PC-9 (cell line): ENCODE measurements around the gene LAPTM5. TPM values are rescaled to one million over a fixed set of nuclear protein-coding genes. Genes with fewer than 3 reads are reported as not detected.

ENCODE experiments used
- BruUV-seq: library from RNA; stranded (reverse); fragments of 400-500 nt; replicated peaks from 2 replicates; lab custom pipeline; 2021; lab: Mats Ljungman, UMichigan
- CTCF ChIA-PET: fragments of 300-600 bp; sonication (Branson Sonifier 250); formaldehyde crosslinking; loops from one replicate; lab custom pipeline; 2022; ENCODE audit warnings: antibody characterized with exemption; lab: Charles Lee
- POLR2A ChIA-PET: fragments of 300-600 bp; sonication (Branson Sonifier 250); formaldehyde crosslinking; loops from one replicate; lab custom pipeline; 2022; ENCODE audit warnings: antibody characterized with exemption; ENCODE audit not compliant: unreplicated experiment; lab: Charles Lee
- DNase-seq, 2 experiments: peaks; one replicate each; pipeline versions ENCODE4 v3.0.0 to v3.0.0-alpha.2; 2015 to 2022; ENCODE audit warnings: mixed read lengths in 1 of 2
- H2AFZ ChIP-seq: fragments of 200-600 bp; sonication (generic); 2 replicates; pipeline ENCODE4 v1.8.1; 2017; ENCODE audit warnings: antibody characterized with exemption
- H3F3A ChIP-seq: fragments of 200-600 bp; sonication (generic); 2 replicates; pipeline ENCODE4 v1.8.1; 2017; ENCODE audit warnings: antibody characterized with exemption, mild to moderate bottlenecking, low read depth; ENCODE audit not compliant: insufficient read depth
- H3K27ac ChIP-seq: fragments of 200-600 bp; sonication (generic); 2 replicates; pipeline ENCODE4 v1.6.1; 2016; ENCODE audit warnings: mixed run types
- H3K27me3 ChIP-seq: fragments of 200-600 bp; sonication (generic); 2 replicates; pipeline ENCODE4 v1.6.1; 2016; ENCODE audit warnings: low read depth, mixed run types; ENCODE audit not compliant: insufficient read depth
- H3K36me3 ChIP-seq: fragments of 200-600 bp; sonication (generic); 2 replicates; pipeline ENCODE4 v1.6.1; 2016; ENCODE audit warnings: low read depth, mixed run types
- H3K4me1 ChIP-seq: fragments of 200-600 bp; sonication (generic); replicated peaks from 2 replicates; pipeline ENCODE4 v1.6.1; 2016; ENCODE audit warnings: mixed run types; ENCODE audit not compliant: insufficient read depth
- H3K4me2 ChIP-seq: fragments of 200-600 bp; sonication (generic); 2 replicates; pipeline ENCODE4 v1.6.1; 2017; ENCODE audit warnings: mixed run types
- H3K4me3 ChIP-seq: fragments of 200-600 bp; sonication (generic); 2 replicates; pipeline ENCODE4 v1.6.1; 2016; ENCODE audit warnings: mixed run types
- H3K79me2 ChIP-seq: fragments of 200-600 bp; sonication (generic); 2 replicates; pipeline ENCODE4 v1.6.1; 2017; ENCODE audit warnings: low read depth, mixed run types
- H3K9me2 ChIP-seq: fragments of 200-600 bp; sonication (generic); 2 replicates; pipeline ENCODE4 v1.8.1; 2017; ENCODE audit warnings: mild to moderate bottlenecking; ENCODE audit not compliant: insufficient read depth
- H3K9me3 ChIP-seq: fragments of 200-600 bp; sonication (generic); 2 replicates; pipeline ENCODE4 v1.8.1; 2016; ENCODE audit warnings: low read depth; ENCODE audit not compliant: insufficient read depth
- H4K20me1 ChIP-seq: fragments of 200-600 bp; sonication (generic); 2 replicates; pipeline ENCODE4 v1.8.1; 2017; ENCODE audit not compliant: insufficient read depth
- EZH2 ChIP-seq: fragments of 200-600 bp; sonication (generic); IDR thresholded peaks from 2 replicates; pipeline ENCODE4 v1.8.0; 2017; ENCODE audit warnings: antibody characterized with exemption, low read depth
- intact Hi-C: fragments of 100-400 bp; cut with micrococcal nuclease; formaldehyde crosslinking; loops from one replicate; pipeline ENCODE4 v1.10.0; 2022; ENCODE audit not compliant: unreplicated experiment
- total RNA-seq: library from RNA; stranded (reverse); gene quantifications from 2 replicates; pipeline ENCODE4 v1.2.3, GENCODE V29; 2021
- TF ChIP-seq, protein P1 (sequence below): fragments of 200-600 bp; sonication (generic); conservative IDR thresholded peaks from 2 replicates; pipeline ENCODE4 v1.6.1; 2017; ENCODE audit warnings: mixed run types, antibody characterized with exemption, mild to moderate bottlenecking, moderate library complexity

LAPTM5 gene
- total RNA-seq, 1 experiment from 2014 or later, result 5.0 TPM

DNA sequence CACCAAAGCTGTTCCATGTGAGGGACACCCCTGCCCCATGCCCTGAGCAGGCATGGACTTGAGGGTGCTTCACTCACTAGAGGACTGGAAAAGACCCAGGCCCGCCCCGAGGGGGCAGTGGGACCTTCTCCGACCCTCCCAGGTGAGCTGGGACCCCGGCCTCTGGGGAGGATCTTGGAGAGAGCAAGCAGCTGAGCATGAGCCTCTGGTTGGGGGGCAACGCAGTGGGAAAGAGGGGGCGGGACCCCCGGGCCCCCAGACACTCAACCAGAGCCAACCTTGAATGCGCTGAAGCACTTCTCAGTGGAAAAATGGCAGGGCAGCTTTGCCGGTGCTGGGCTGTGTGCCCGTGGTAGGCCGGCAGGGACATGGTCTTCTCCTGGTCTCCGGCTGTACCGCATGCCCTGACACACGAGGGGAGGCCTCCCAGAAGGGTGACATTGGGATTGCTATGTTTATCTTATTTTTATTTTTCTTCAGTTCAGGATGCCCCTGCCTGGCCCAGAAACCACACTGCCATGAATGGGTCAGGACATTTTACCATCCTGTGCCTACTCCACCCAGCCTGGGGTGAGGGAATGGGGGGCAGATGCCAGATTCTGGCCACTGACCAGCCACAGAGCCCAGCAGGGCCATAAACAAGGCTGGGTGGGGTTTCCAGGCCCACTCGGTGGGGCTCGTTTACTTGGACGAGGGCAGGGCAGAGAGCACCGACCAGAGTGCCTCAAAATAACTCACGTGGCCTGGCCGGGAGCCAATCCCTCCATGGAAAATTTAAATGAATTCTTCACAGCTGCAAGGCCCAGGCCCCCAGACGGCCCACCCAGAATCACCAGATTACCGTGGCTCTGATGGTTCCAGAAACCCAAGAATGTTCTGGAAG, 17.2 kb upstream of the LAPTM5 start:
- H3F3A ChIP-seq, result 0 out of 2 replicates have a peak, but pooled peaks cover 4% of the 10 kb centered on the region
- H3K4me3 ChIP-seq, result no peak overlapping the region
- no peaks in the 10 kb centered on the region for H3K36me3 ChIP-seq
- H4K20me1 ChIP-seq, result no peaks in the 10 kb centered on the region
- ChIA-PET CTCF (interaction anchor here (0.7 kb wide), 1 partner anchor 662 kb away, joined by 3 read pairs; no protein-coding TSS in a partner anchor), POLR2A (no interaction called here)
- TF ChIP-seq, protein P1, sequence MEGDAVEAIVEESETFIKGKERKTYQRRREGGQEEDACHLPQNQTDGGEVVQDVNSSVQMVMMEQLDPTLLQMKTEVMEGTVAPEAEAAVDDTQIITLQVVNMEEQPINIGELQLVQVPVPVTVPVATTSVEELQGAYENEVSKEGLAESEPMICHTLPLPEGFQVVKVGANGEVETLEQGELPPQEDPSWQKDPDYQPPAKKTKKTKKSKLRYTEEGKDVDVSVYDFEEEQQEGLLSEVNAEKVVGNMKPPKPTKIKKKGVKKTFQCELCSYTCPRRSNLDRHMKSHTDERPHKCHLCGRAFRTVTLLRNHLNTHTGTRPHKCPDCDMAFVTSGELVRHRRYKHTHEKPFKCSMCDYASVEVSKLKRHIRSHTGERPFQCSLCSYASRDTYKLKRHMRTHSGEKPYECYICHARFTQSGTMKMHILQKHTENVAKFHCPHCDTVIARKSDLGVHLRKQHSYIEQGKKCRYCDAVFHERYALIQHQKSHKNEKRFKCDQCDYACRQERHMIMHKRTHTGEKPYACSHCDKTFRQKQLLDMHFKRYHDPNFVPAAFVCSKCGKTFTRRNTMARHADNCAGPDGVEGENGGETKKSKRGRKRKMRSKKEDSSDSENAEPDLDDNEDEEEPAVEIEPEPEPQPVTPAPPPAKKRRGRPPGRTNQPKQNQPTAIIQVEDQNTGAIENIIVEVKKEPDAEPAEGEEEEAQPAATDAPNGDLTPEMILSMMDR, result no peak
- TF ChIP-seq EZH2, result no peak
- no peak overlapping the region for H3K27ac ChIP-seq
- no peak overlapping the region for H2AFZ ChIP-seq
- no peaks in the 10 kb centered on the region for H3K9me2 ChIP-seq
- H3K27me3 ChIP-seq, result no peaks in the 10 kb centered on the region
- no peak overlapping the region for H3K4me2 ChIP-seq
- no peaks in the 10 kb centered on the region for H3K9me3 ChIP-seq
- intact Hi-C loops, result no loop called here
- no peak for DNase-seq
- no peaks in the 10 kb centered on the region for H3K79me2 ChIP-seq
- peaks cover 10% of the 10 kb centered on the region; the same call in 1 of the 2 replicates for H3K4me1 ChIP-seq
- BruUV-seq, result no TSS peak

DNA sequence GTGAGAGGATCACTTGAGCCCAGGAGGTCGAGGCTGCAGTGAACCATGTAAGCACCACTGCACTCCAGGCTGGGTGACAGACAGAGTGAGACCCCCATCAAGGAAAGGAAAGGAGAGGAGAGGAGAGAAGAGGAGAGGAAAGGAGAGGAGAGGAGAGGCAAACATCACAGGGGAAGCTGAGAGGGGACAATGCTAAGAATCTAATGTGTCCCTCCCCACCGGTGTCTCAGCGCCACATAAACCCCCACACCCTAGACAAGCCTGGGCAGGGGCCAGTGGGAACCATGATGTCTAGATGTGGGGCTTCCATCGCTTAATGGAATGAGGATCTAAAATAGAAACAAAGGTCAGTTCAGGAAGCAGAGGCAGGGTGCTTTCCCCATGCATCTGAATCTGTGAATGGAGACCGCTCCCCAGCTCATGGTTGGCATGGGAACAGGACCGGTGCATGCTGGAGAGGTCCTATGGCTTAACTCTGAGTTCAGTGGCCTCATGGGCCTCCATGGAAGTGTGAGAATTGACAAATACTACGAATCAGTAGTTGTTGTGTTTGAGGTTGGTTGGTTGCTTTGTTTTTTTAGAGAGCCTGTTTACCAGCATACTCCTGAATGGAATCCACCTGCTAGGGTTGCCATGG, 16.3 kb upstream of the LAPTM5 start:
- no peak for DNase-seq
- ChIA-PET POLR2A (no interaction called here), CTCF (interaction anchor here (0.7 kb wide), 1 partner anchor 663 kb away, joined by 3 read pairs; no protein-coding TSS in a partner anchor)
- intact Hi-C loops, result no loop called here
- Histone ChIP-seq H3K4me2 (no peak overlapping the region), H3K79me2 (no peaks in the 10 kb centered on the region), H3K9me3 (no peaks in the 10 kb centered on the region), H3K27me3 (no peaks in the 10 kb centered on the region), H3K4me3 (no peak overlapping the region), H4K20me1 (no peaks in the 10 kb centered on the region), H2AFZ (no peak overlapping the region), H3K9me2 (no peaks in the 10 kb centered on the region), H3K4me1 (0 out of 2 replicates have a peak, but pooled peaks cover 8% of the 10 kb centered on the region), H3K27ac (no peak overlapping the region), H3K36me3 (no peaks in the 10 kb centered on the region), H3F3A (no peaks in the 10 kb centered on the region)
- no TSS peak for BruUV-seq
- TF ChIP-seq, protein P1, result no peak
- TF ChIP-seq EZH2, result no peak

DNA sequence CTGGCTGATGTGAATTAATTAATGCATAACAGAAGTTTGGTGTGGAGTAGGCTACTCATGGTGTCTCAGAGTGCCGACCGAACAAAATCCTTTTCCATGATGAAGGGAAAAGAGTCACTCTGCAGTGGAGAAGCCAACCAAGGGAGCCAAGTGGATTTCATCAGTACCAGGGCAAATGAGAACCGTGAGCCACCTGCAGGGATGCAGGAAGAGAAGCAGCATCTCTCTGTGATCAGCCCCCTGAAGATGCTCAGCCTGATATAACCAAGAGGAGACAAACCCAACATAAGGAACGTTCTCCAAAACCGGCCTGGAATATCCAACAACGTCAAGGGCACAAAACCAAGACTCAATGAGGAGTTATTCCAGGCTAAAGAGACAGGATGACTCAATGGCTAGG, 13.4 kb upstream of the LAPTM5 start:
- no peaks in the 10 kb centered on the region for H3K4me1 ChIP-seq
- no peak overlapping the region for H2AFZ ChIP-seq
- no peak for TF ChIP-seq EZH2
- TF ChIP-seq, protein P1, result no peak
- no peaks in the 10 kb centered on the region for H3K9me2 ChIP-seq
- no peak for DNase-seq
- no peaks in the 10 kb centered on the region for H3K36me3 ChIP-seq
- H4K20me1 ChIP-seq, result no peaks in the 10 kb centered on the region
- no peak overlapping the region for H3K27ac ChIP-seq
- no peaks in the 10 kb centered on the region for H3K9me3 ChIP-seq
- H3K4me3 ChIP-seq, result no peak overlapping the region
- no peak overlapping the region for H3K4me2 ChIP-seq
- no TSS peak for BruUV-seq
- intact Hi-C loops, result no loop called here
- no peaks in the 10 kb centered on the region for H3F3A ChIP-seq
- ChIA-PET POLR2A (no interaction called here), CTCF (no interaction called here)
- H3K79me2 ChIP-seq, result no peaks in the 10 kb centered on the region
- no peaks in the 10 kb centered on the region for H3K27me3 ChIP-seq
